GF-D8 (cell line): ENCODE data around the gene LRRC1.

Experiments
- DNase-seq: peaks from one replicate; lab custom pipeline; 2025; lab: John Stamatoyannopoulos, UW

Gene LRRC1

DNA sequence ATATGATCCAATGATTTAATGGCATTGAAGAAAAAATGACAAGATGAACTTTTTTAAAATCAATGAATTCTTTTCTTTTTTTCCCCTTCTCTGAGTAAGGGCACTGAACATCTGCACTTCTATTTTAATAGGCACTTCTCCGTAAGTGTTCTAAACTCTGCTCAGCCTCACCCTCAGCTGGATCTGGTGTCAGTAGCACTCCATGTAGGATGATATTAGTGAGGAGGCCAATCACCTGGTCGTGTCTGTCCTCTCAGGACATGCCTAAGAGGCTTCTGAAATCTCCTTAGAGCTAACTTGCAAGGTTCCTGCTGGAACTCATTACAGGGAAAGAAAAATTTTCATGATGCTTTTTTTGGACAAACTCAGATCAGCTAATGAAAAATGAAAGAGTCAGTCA is 167.8 kb downstream of the LRRC1 start:
- no peak for DNase-seq

DNA sequence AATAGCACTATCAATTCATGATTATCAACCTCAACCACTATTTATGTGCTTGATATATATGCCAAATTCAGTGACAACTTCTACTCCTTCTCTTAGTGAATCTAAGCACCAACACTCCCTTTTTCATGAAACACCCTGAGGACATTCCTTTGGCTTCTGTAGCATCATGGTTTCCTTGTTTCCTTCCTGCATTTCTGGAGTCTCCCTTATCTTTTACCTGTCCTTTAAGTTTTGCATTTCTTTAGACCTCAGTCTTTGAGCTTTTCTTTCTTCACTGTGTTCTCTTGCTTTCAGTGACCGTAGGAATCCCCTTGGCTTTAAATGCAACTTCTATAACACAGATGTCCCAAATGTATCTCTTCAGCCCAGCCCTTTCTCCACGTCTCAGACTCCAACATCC is 172.6 kb downstream of the LRRC1 start:
- no peak for DNase-seq
